Heart left ventricle (tissue), 13 donors: ENCODE data around the gene MXRA8.

Experiments used
- POLR2A ChIP-seq, 2 donors: fragments of 450-650 bp; IDR thresholded peaks; one replicate each; pipeline ENCODE4 v1.6.1; 2017; ENCODE audit warnings: antibody characterized with exemption in 2 of 2, mild to moderate bottlenecking in 2 of 2, moderate library complexity in 2 of 2
- TF ChIP-seq, protein P1 (sequence below), 12 donors: fragments of 200-600 bp; sonication (generic) in 4 of 12; IDR thresholded peaks; one replicate each; pipeline versions ENCODE4 v1.5.0 to v1.8.0; 2018 to 2022; ENCODE audit warnings: antibody characterized with exemption in 12 of 12, mild to moderate bottlenecking in 5 of 12
- donor health status: ischemic (EF 13 %, LVEDD 7.1; RV severe dilation, severe dysfunction).
- donor health status: DM: no; HTN: yes; CAD: no.
- donor health status: DM: no; HTN: no; CAD: no.
- donor health status: ischemic (EF 25% LVEDD 6.9; RV normal size, moderate dysfunction).
- donor health status: ischemic (EF 25% LVEDD 5.7; RV mildly dilated, moderate dysfunction).
- donor health status: ischemic (EF 35%, LVEDD 5.7; RV mildly dilated, moderate dysfunction).
- donor health status: nonischemic (EF 11% LVEDD 7.7; RV severe dilation, severe dysfunction).
- donor health status: DM: yes; HTN: yes; CAD: no.
- donor health status: PGD.
- donor health status: ischemic (EF 29% LVEDD 5.4; RV normal size, mild dysfunction).
- donor health status: nonischemic (EF 23%, LVEDD 6.1; RV moderate dilation, normal function).

DNA sequence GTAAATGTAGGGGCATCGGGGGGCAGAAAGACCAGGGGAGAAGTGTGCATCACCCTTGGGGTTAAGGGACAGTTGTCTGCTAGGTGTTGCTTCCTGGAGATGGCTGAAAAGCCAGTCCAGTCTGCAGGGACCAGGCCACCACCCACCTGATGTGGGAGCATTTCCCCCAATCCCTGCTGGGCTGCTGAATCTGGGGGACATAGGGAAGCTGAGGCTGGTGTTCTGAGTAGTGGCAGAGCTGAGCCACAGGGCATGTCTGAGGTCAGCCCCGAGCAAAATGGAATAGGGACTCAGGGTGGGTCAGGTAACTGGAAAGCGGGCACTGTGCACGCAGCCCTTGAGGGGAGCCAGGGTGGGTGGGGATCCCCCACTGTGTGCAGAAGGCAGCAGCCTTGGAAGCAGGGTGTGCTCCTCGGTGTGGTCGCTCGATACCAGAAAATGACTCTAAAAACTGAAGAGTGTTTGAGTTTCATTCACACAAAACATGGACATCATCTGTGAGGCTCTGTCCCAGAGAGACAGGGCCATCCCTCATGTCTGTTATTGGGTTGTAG lies 43.2 kb upstream of the MXRA8 start:
- TF ChIP-seq POLR2A (IDR thresholded peaks at IDR 0.05), result no peak
- TF ChIP-seq, protein P1, sequence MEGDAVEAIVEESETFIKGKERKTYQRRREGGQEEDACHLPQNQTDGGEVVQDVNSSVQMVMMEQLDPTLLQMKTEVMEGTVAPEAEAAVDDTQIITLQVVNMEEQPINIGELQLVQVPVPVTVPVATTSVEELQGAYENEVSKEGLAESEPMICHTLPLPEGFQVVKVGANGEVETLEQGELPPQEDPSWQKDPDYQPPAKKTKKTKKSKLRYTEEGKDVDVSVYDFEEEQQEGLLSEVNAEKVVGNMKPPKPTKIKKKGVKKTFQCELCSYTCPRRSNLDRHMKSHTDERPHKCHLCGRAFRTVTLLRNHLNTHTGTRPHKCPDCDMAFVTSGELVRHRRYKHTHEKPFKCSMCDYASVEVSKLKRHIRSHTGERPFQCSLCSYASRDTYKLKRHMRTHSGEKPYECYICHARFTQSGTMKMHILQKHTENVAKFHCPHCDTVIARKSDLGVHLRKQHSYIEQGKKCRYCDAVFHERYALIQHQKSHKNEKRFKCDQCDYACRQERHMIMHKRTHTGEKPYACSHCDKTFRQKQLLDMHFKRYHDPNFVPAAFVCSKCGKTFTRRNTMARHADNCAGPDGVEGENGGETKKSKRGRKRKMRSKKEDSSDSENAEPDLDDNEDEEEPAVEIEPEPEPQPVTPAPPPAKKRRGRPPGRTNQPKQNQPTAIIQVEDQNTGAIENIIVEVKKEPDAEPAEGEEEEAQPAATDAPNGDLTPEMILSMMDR (IDR thresholded peaks at IDR 0.05), result no peak
